HG03342 (cell line): ENCODE data around the gene TKT.
A peak's percentile ranks its signal among the peaks of the same experiment; 100 is the strongest.
"Not testable (repeated sequence)": the region's sequence is repeated elsewhere in the genome, so short reads cannot be mapped to it uniquely, and the experiment has no call there.

Experiments used
- ATAC-seq: cut with Tn5 transposase; IDR thresholded peaks from one replicate; pipeline ENCODE4 v1.9.1; 2021; ENCODE audit warnings: mild to moderate bottlenecking, moderate library complexity; ENCODE audit not compliant: unreplicated experiment

TKT gene

GRCh38 chr3:53260286-53260785 is 4.5 kb upstream of the TKT start:
- ATAC-seq = no peak

DNA sequence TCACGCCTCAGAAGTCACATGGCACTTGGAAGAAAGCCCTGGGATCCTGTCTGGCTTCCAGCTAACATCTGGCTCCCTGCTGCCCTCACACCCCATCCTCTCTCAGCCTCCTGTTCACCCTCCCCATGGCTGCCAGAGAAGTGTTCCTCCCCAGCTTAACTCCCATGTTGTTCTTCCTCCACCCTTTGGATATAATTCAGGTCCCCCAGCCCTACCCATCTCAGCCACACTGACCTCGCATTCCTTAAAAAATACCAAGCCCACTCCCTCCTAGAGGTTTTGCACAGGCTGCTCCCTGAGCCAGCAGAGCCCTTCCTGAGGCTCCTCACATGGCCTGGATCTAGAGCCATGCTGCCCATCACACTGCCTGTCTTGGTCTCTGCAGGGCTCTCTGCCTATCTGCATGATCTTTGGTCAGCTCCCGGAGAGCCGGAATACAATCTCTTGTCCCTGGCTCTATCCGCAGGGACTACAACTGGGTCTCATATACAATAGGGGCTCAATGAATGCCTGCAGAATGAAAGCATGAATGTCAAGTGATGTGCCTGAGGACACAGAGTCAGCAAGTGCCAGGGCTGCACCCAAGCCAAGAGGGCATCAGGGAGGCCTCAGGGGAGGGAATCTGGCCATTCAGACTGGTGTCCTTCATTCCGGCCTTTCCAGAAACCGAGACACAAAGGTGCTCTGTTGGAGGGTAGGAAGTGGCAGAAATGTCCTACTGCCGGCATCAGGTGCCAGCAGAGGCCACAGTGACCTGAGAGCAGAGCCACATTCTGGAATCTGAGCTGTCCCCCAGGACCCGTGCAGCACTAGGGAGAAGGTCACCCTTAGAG is 3.8 kb upstream of the TKT start:
- no peak for ATAC-seq

- ATAC-seq = no peak
Observed at GRCh38 chr3:53258600-53259426, 3.0 kb upstream of the TKT start.

DNA sequence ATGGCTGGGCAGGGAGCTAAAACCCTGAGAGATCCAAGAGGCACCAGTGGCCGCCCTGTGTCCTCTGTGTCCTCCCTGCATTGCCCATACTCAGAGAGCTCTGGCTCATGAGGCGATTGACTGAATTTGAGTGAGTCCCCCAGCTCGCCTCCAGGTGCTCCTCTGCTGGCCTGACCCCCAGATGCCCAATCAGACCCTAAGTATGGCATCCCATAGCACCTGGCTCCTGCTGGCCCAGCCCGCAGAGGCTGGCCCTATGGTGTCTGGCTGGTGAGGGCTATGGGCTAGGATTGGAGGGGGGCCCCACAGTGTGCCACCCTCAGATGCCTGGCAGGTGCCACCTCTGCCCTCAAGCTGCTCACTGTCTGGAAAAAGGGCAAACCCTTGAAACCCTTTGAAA is 1.6 kb upstream of the TKT start:
- no peak for ATAC-seq

- no peak for ATAC-seq
Observed at GRCh38 chr3:53256704-53257055, 858 bp upstream of the TKT start.

DNA sequence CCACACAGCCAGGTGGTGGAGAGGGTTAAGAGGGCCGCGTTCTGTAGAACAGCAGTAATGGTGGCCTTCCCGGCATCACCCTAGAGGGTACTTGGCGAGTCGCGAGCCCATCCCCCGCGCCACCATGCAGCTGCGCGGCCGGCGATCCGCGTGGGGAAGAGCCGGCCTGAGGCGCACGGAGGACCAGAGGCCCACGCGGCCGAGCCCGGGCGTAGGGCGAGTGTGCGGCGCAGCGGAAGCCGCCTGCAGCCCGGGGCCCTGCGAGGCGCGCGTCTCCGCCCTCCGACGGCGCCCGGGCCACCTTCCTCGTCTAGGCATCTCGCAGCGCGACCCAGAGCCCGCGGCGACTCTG is 423 bp downstream of the TKT start:
- ATAC-seq = peak; percentile 37

DNA sequence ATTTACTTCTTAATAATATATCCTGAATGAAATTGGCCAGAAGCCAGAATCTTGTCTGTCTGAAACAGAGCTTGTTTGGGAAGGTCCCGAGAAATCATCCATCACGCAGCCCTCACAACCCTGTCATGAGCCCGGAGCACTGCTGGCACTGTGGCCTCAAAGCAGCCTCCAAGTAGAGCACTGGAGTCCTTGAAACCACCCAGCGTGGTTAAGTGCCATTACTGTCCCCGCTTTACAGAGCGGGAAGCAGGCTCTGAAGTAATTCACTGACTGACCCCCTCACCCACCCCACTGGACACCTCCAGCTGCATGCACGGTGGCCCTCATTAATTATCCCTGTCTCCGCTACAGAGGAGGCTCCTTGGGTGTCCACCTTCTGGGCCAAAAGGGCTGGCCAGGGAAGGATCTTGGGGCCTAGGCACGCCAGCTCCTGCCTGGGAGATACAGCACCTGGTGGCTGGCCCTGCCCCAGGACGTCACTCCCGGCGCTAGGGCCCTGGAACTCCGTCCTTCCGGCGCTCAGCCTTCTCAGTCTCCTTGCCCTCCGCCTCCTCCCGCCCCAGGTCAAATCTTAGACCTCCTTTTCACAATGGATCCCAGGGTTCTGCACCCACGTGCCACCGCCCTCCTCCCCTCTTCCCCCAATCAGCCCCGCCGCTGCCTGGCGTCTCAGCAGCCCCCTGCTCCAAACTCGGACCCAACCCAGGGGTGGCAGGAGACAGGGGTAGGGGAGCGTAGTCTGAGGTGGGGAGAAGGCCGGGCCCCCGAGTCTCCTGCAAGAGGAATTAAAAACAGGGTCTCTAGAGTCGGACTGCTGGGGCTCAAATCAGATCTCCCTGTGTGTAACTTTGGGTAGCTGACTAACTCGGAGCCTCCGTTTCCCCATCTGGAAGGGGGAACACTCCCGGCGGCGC is 1.1 kb downstream of the TKT start:
- ATAC-seq = peak; percentile 48

DNA sequence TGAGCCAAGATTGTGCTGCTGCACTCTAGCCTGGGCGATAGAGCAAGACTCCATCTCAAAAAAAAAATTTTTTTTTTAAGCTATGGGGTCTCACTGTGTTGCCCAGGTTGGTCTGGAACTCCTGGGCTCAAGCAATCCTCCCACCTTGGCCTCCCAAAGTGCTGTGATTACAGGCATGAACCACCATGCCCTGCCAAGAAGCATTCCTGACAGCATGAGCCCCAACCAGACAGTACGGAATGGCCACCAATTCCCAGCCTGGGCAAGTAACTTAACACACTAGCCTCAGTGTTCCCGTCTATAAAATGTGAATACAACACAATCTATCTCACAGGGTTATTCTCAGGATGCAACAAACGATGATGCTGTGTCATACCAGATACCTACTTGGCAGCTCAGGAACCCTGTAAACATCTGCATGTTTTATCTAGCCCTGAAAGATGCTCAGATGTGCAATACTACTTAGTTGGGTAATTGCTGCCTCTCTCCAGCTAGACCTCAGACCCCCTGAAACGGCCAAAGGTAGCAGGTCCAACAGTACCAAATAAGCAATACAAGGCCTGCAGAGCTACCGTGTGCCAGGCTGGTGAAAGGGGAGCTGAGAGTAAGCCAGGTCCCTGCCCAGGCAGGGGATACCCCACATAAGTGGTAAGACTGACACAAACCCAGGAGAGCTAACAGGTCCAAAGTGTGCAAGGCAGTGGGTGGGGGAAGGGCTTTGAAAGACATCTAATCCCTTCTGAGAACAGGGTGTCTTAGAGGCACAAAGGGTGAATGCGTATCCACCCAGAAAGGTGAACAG is 1.9 kb downstream of the TKT start:
- ATAC-seq = no peak

GRCh38 chr3:53252947-53253322 is 2.9 kb downstream of the TKT start:
- ATAC-seq = not testable (repeated sequence)

DNA sequence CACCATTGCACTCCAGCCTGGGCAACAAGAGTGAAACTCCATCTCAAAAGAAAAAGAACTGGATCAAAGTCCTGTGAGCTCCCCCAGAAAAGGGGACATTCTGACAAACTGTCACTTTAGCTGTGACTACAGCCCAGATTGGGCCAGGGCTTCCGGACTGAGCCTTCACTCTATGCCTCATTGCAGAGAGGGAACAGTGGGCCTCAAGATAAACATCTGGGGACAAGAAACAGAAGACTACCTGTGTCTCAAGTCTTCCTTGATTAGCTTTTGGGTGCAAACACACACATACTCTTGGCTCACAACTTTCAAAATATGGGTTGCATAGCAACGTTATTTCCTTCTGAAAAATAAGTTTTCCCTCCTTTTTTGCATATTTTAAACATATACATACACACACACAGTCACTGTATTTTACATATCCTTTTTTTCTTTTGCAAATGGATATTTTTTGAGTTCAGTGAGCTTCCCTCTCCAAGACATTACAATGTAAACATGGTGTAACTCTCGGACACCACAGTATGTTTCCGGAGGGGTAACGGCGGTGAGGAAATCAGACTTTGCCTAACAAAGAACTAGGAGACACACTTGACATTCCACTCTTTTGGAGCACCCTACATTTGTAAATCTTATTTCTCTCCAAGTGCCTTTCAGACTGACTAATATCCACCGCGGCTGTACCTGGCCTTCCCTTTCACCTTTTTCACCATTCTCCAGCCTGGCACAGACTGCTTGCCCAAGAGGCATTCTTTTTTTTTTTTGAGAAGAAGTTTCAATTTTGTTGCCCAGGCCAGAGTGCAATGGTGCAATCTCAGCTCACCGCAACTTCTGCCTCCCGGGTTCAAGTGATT is 3.5 kb downstream of the TKT start:
- ATAC-seq = no peak

GRCh38 chr3:53250881-53251605 is 4.8 kb downstream of the TKT start:
- ATAC-seq = no peak

DNA sequence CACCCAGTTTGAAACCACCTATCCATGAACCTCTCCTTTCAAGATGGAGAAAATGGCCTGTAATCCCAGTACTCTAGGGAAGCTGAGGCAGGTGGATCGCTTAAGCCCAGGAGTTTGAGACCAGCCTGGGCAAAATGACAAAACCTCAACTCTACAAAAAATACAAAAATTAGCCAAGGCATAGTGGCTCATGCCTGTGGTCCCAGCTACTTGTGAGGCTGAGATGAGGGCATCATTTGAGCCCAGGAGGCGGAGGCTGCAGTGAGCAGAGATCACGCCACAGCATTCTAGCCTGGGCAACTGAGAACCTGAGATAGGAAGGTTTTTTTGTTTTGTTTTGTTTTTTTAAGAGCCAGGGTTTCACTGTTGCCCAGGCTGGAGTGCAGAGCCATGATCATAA is 5.4 kb downstream of the TKT start:
- no peak for ATAC-seq

GRCh38 chr3:53248161-53248560 is 7.7 kb downstream of the TKT start:
- ATAC-seq = no peak

GRCh38 chr3:53247619-53248018 is 8.2 kb downstream of the TKT start:
- no peak for ATAC-seq

DNA sequence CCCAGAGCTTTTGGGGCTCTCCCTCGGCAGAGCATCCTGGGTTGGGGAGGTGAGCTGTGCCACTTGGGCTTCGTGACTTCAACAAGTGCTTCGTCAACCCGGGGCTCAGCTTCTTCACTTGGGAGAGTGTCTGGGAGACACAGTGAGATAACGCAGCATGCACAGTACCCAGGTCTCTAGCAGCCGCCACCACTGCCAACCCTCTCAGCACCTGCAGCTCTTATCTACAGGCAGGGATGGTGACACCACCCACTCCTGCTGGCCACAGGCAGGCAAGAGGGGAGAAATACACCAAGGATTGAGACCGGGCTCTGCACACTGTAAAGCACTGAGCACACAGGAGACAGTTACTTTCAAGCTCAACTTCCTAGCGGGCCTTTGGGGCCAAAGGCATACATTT is 11.6 kb downstream of the TKT start:
- ATAC-seq = no peak

- ATAC-seq = no peak
Observed at GRCh38 chr3:53243785-53244184, 12.0 kb downstream of the TKT start.

DNA sequence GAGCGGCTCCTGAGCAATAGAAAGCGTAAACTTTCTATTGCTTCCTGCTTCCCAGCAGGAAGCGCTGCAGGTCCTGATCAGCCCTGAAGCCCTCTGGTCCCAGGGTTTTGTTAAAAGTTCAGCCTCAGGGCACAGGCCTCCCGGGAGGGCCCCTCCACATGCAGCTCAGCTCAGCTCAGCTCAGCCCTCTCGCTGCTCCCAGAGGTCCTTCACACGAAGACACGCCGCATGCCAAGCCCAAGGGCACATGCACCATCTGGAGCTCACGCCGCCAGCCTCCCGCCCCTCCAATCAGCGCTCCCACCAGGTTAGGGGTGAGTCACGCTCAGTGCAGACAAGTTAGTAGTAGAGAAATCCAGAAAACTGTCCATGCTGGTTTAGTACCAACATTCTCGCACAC is 12.7 kb downstream of the TKT start:
- ATAC-seq = no peak

DNA sequence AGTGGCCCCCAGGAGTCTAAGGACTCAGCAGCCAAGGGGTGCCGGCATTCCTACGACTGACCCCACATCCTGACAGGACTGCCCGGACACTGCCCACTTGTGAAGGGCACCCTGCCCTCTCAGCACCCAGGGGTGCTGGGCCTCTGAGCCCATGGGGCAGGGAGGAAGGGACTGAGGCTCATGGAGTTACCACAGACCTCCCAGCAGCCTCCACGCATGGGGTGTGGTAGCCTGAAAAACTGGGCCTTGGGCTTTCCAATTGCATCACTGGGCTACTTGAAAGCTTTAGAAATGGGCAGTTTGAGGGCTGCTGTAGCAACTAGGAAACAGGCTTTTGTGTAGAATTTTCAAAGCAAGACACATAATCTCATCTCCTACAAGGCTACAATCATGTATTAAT is 13.2 kb downstream of the TKT start:
- no peak for ATAC-seq

- no peak for ATAC-seq
Observed at GRCh38 chr3:53242155-53242554, 13.7 kb downstream of the TKT start.
